Measurements from ENCODE around the gene ERMARD.

DNA sequence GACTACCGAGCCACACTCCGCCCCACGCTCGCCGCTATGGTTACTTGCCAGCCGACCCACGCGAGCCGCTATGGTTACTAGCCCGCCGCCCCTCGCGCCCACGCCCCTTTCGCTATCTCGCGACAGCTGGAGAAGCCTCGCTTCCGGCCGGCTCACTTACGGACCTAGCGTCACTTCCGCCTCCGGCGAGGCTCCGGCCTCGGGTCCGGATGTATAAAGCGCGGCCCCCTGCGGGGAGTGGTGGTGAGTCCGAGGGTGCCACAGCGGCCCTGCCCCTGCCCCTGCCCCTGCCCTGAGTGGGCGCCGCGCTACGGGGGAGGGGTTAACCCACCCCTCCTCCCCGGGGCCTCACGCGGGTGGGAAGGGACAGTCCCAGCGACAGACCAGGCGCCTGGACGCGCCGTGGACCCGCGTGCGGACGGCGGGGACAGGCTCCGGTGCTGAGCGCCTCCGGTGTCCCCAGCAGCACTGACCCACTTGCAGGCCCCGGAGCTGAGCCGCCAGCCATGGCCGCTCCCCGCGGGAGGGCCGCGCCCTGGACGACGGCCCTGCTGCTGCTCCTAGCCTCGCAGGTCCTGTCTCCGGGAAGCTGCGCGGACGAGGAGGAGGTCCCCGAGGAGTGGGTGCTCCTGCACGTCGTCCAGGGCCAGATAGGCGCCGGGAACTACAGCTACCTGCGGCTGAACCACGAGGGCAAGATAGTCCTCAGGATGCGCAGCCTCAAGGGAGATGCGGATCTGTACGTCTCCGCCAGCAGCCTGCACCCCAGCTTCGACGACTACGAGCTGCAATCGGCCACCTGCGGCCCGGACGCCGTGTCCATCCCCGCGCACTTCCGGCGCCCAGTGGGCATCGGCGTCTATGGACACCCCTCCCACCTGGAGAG, 49.2 kb upstream of the ERMARD start, which contains the start of the genes C6orf120 and WDR27:
- TF ChIP-seq, protein P1, sequence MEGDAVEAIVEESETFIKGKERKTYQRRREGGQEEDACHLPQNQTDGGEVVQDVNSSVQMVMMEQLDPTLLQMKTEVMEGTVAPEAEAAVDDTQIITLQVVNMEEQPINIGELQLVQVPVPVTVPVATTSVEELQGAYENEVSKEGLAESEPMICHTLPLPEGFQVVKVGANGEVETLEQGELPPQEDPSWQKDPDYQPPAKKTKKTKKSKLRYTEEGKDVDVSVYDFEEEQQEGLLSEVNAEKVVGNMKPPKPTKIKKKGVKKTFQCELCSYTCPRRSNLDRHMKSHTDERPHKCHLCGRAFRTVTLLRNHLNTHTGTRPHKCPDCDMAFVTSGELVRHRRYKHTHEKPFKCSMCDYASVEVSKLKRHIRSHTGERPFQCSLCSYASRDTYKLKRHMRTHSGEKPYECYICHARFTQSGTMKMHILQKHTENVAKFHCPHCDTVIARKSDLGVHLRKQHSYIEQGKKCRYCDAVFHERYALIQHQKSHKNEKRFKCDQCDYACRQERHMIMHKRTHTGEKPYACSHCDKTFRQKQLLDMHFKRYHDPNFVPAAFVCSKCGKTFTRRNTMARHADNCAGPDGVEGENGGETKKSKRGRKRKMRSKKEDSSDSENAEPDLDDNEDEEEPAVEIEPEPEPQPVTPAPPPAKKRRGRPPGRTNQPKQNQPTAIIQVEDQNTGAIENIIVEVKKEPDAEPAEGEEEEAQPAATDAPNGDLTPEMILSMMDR (IDR thresholded peaks at IDR 0.05), result peak in 3 of 7 experiments; percentile 5 to 24 (median 8)
- TF ChIP-seq POLR2A (IDR thresholded peaks at IDR 0.05), result peak; percentile 89 to 97 (median 95)
